Urinary bladder (tissue), 4 donors: ENCODE results near the gene BTBD9. TPM values are rescaled to one million over a fixed set of nuclear protein-coding genes. Genes with fewer than 3 reads are reported as not detected.
"Not testable (repeated sequence)": the region's sequence is repeated elsewhere in the genome, so short reads cannot be mapped to it uniquely, and the experiment has no call there.

Source experiments
- DNase-seq: peaks from one replicate; pipeline ENCODE4 v3.0.0-alpha.2; 2015; ENCODE audit errors: extremely low spot score
- H3K27ac ChIP-seq: one replicate; pipeline ENCODE4 v1.5.1; 2013; ENCODE audit warnings: low read depth, mild to moderate bottlenecking, moderate library complexity
- H3K36me3 ChIP-seq: one replicate; pipeline ENCODE4 v1.6.1; 2013; ENCODE audit warnings: mild to moderate bottlenecking, moderate library complexity; ENCODE audit not compliant: insufficient read depth
- H3K4me1 ChIP-seq: one replicate; pipeline ENCODE4 v1.6.1; 2013; ENCODE audit warnings: mild to moderate bottlenecking, moderate library complexity; ENCODE audit not compliant: insufficient read depth
- H3K4me3 ChIP-seq: one replicate; pipeline ENCODE4 v1.5.1; 2013; ENCODE audit warnings: low read depth, low read length
- WGBS: extraction: QIAGEN DNeasy Blood & Tissue Kit; methylation state at CpG from one replicate; pipeline ENCODE4 v1.1.7; 2013; 5-methylcytosine and 5-hydroxymethylcytosine counted together
- polyA plus RNA-seq: library from polyadenylated mRNA; stranded (reverse); fragments of 200-250 nt; gene quantifications from one replicate; pipeline ENCODE4 v1.2.3, GENCODE V29; 2013
- total RNA-seq: library from RNA; depleted of rRNA; stranded (reverse); fragments of >200 nt; gene quantifications from one replicate; pipeline ENCODE4 v1.2.3, GENCODE V29; 2014
- donor health status: healthy with polysubstance abuse.
- donor health status: healthy.

Gene BTBD9
- total and polyA plus RNA-seq, 2 donors: 5.3 to 34.2 TPM

DNA sequence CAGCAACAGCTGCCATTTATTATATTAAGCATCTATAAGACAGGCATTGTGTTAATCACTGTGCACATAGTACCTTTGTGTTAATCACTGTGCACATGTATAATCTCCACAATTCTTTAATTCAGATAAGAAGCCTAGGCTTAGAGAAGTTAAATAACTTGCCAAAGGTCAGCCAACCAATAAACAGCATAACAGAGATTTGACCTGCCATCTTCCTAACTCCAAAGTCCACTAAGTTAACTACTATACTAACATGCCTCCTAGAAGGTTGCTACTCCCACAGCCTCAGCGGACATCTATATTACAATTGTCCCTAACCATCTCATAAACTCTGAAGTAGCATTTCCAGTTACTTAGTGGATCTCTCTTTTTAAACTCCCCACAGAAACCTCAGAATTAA lies 3.7 kb downstream of the BTBD9 start:
- no peak for DNase-seq
- Histone ChIP-seq H3K36me3 (no peaks in the 10 kb centered on the region), H3K27ac (no peak overlapping the region), H3K4me3 (no peak overlapping the region), H3K4me1 (no peaks in the 10 kb centered on the region)
- WGBS: 46% methylated on average over 1 of the region's 1 CpG

DNA sequence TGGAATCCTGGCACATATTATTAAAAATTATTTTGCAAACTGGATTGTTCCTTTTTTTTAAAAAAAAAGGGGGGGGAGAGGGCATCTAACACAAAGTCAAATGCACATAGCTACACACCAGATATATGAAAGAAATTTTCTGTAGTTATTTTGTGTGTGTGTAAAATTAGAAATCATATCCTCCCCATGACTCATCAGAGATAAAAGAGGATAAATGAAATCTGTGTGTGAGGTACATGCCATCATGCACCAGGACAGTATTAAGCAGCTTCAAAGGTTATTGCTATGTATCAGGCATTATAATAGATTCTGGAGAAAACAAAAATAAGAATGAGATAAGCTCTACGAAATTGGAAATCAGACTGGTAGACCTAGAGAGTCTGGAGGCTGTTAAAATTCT lies 5.2 kb downstream of the BTBD9 start:
- 35% methylated on average over 1 of the region's 1 CpG for WGBS
- no peak overlapping the region for H3K27ac ChIP-seq

GRCh38 chr6:38632490-38632889 lies 7.2 kb downstream of the BTBD9 start:
- WGBS: 87% methylated on average over 1 of the region's 1 CpG
- no peaks in the 10 kb centered on the region for H3K36me3 ChIP-seq
- DNase-seq: no peak
- no peak overlapping the region for H3K27ac ChIP-seq
- no peaks in the 10 kb centered on the region for H3K4me1 ChIP-seq
- H3K4me3 ChIP-seq: no peak overlapping the region

More for the DNA sequence above, 5.2 kb downstream of the BTBD9 start:
- DNase-seq: no peak
- Histone ChIP-seq H3K4me1 (no peaks in the 10 kb centered on the region), H3K4me3 (no peak overlapping the region), H3K36me3 (no peaks in the 10 kb centered on the region)

GRCh38 chr6:38631186-38631783 lies 8.4 kb downstream of the BTBD9 start:
- no peaks in the 10 kb centered on the region for H3K4me1 ChIP-seq
- no peak overlapping the region for H3K4me3 ChIP-seq
- 90% methylated on average over 3 of the region's 3 CpGs for WGBS
- no peak overlapping the region for H3K27ac ChIP-seq
- no peak for DNase-seq
- no peaks in the 10 kb centered on the region for H3K36me3 ChIP-seq

DNA sequence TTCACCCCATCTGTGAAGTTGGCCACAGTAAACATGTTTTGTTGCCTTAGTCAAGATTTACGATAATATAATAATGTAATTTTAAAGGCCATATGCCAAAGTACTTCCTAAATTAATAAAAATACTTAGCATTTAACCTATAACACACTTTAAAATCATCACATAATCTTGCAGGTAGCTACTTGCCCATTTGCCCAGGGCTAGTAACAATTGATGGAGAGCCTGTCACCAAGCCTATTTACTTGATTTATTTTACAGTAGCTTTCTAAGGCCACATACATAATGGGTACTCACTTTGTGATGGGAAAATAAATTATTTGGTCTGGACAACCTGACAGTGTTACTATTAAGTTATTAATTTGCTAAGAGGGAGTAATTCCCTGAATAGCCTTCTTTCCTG lies 14.5 kb downstream of the BTBD9 start:
- H3K36me3 ChIP-seq: no peaks in the 10 kb centered on the region
- H3K4me1 ChIP-seq: no peaks in the 10 kb centered on the region
- no peak overlapping the region for H3K4me3 ChIP-seq
- no peak for DNase-seq
- 88% methylated on average over 1 of the region's 1 CpG for WGBS
- H3K27ac ChIP-seq: no peak overlapping the region

GRCh38 chr6:38619342-38619741 lies 20.4 kb downstream of the BTBD9 start:
- not testable (repeated sequence) for H3K4me1 ChIP-seq, H3K4me3 ChIP-seq, DNase-seq, H3K27ac ChIP-seq, H3K36me3 ChIP-seq
- 93% methylated on average over 1 of the region's 1 CpG for WGBS

- not testable (repeated sequence) for DNase-seq
Measured at GRCh38 chr6:38618301-38618700, 21.4 kb downstream of the BTBD9 start.

DNA sequence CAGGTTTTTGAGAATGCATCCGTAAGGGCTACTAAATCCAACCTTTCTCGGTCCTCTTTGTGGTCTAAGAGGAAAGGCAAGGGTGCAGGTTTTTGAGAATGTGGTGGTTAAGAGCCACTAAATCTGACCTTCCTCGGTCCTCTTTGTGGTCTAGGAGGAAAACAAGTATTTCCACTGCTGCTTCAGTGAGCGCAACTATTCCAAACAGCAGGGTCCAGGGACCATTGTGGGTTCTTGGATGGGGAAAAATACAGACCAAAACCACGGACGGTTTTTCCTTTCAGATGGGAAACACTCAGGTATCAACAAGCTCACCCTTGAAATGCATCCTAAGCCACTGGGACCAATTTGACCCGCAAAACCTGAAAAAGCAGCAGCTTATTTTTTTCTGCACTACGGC lies 21.9 kb downstream of the BTBD9 start:
- Histone ChIP-seq H3K36me3 (no peaks in the 10 kb centered on the region), H3K4me1 (no peaks in the 10 kb centered on the region), H3K4me3 (no peak overlapping the region), H3K27ac (no peak overlapping the region)
- DNase-seq: no peak
- 92% methylated on average over 8 of the region's 8 CpGs for WGBS

More at GRCh38 chr6:38618301-38618700, 21.4 kb downstream of the BTBD9 start:
- H3K4me3 ChIP-seq, H3K27ac ChIP-seq, H3K36me3 ChIP-seq, H3K4me1 ChIP-seq: not testable (repeated sequence)
- WGBS: 82% methylated on average over 1 of the region's 1 CpG

DNA sequence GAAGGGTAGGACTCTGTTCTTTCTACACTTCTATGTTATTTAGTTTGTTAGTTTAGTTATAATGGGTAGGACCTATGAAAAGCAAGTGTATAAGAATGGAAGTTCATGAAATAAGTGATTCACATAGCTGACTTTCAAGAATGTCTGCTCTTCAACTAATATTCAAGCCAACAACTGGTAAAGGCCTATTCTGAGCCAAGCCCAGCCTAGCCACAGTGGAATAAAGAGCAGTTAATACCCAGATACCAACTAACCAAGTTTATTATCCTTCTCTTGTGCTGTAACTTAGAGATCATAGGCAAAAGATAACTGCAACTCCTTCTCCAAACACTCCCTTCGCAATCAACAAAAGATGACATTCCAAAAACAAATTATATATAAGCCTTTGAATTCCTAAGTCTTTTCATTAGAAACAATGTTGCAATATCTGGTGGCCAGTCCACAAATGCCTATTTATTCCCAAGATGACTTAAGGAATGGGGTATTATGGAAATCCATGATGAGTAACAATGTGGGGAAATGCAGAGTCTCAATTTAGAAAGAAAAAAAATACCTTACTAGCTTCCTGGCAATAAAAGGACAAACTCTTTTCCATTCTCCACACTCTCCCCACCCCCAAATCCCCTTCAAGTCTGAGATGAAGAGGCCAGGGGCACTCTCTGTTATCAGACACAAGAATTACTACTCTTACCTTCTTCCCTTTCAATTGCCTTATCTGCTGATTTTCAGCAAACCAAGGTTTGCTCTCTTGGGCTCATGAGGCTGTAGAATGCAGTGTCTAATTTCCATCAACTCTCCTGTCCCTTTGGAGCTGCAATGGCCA lies 27.4 kb downstream of the BTBD9 start:
- H3K36me3 ChIP-seq: no peaks in the 10 kb centered on the region
- no peak for DNase-seq
- H3K27ac ChIP-seq: no peak overlapping the region
- no peaks in the 10 kb centered on the region for H3K4me1 ChIP-seq
- H3K4me3 ChIP-seq: no peak overlapping the region
- 59% methylated on average over 1 of the region's 1 CpG for WGBS

- Histone ChIP-seq H3K36me3 (no peaks in the 10 kb centered on the region), H3K27ac (no peak overlapping the region), H3K4me1 (no peaks in the 10 kb centered on the region), H3K4me3 (no peak overlapping the region)
- 29% methylated on average over 6 of the region's 6 CpGs for WGBS
- no peak for DNase-seq
Measured at GRCh38 chr6:38610050-38610625, 29.6 kb downstream of the BTBD9 start.

- Histone ChIP-seq H3K36me3 (no peaks in the 10 kb centered on the region), H3K27ac (no peak overlapping the region), H3K4me3 (no peak overlapping the region), H3K4me1 (no peaks in the 10 kb centered on the region)
- DNase-seq: no peak
- 71% methylated on average over 2 of the region's 2 CpGs for WGBS
Measured at GRCh38 chr6:38604700-38605099, 35.0 kb downstream of the BTBD9 start.

DNA sequence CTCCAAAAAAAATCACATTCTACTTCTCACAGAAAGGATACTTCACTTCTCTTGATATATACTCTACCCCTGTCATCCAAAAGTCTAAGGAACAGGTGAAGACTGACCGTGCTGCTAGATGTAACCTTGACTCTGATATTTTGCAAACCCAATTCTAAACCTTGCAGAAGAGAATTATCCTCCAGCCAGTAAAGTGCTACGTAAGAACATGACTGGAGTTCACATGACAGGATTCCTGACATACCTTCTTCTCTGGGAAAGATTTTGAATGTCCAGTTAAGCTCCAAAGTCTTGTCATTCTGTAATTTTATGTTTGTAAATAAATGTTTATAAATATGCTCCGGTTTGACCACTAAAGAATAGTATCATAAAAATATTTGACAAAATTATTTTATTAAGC lies 35.8 kb downstream of the BTBD9 start:
- no peaks in the 10 kb centered on the region for H3K4me1 ChIP-seq
- H3K27ac ChIP-seq: no peak overlapping the region
- H3K4me3 ChIP-seq: no peak overlapping the region
- WGBS: 54% methylated on average over 3 of the region's 3 CpGs
- no peaks in the 10 kb centered on the region for H3K36me3 ChIP-seq
- no peak for DNase-seq

DNA sequence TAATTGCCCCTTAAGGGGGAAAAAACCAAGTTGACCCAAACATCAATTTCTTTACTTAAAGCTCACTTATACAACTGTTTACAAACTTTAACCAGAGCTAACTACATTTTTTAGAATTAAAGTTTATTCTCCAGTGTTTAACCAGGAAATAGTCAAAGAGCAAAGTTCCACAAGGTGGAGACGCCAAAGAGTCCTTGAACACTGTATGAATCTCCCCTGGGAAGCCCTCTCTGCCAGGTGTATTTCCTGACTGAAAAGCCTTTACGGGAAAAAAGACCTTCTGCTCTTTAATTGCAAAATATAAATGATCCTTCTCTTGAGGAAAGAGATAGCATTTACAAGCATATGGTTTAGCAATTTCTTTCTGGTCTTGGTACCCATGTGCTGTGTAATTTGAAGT lies 36.2 kb downstream of the BTBD9 start:
- Histone ChIP-seq H3K36me3 (no peaks in the 10 kb centered on the region), H3K27ac (no peak overlapping the region), H3K4me1 (no peaks in the 10 kb centered on the region), H3K4me3 (no peak overlapping the region)
- 80% methylated on average over 2 of the region's 2 CpGs for WGBS
- DNase-seq: no peak

GRCh38 chr6:38599966-38600550 lies 39.7 kb downstream of the BTBD9 start:
- Histone ChIP-seq H3K4me1 (no peaks in the 10 kb centered on the region), H3K4me3 (no peak overlapping the region), H3K27ac (no peak overlapping the region), H3K36me3 (no peaks in the 10 kb centered on the region)
- no peak for DNase-seq
- WGBS: 90% methylated on average over 4 of the region's 4 CpGs
